NT2/D1 (cell line): ENCODE data around the gene RBP3.

Experiments used
- DNase-seq: peaks from one replicate; pipeline ENCODE4 v3.0.0-alpha.2; 2011; ENCODE audit warnings: low read depth, low spot score
- H3K27me3 ChIP-seq: 2 replicates; pipeline ENCODE4 v1.6.0; 2011; ENCODE audit warnings: mild to moderate bottlenecking; ENCODE audit not compliant: insufficient read length, insufficient read depth
- H3K36me3 ChIP-seq: 2 replicates; pipeline ENCODE4 v1.6.1; 2011; ENCODE audit warnings: mild to moderate bottlenecking, low read length, mixed read lengths; ENCODE audit not compliant: insufficient read depth, insufficient read length
- H3K4me1 ChIP-seq: 2 replicates; pipeline ENCODE4 v1.5.1; 2011; ENCODE audit not compliant: insufficient read depth, insufficient read length
- H3K4me3 ChIP-seq: 2 replicates; pipeline ENCODE4 v1.5.1; 2011; ENCODE audit warnings: low read depth; ENCODE audit not compliant: insufficient read length
- H3K9ac ChIP-seq: 2 replicates; pipeline ENCODE4 v1.6.0; 2011; ENCODE audit warnings: low read depth; ENCODE audit not compliant: insufficient read length
- H3K9me3 ChIP-seq: 2 replicates; pipeline ENCODE4 v1.5.1; 2011; ENCODE audit warnings: mild to moderate bottlenecking, low read length; ENCODE audit not compliant: insufficient read depth
- SUZ12 ChIP-seq: IDR thresholded peaks from 2 replicates; pipeline ENCODE4 v1.6.1; 2011; ENCODE audit not compliant: insufficient read length, insufficient read depth; ENCODE audit errors: extremely low read depth
- YY1 ChIP-seq: IDR thresholded peaks from 2 replicates; pipeline ENCODE4 v1.6.1; 2011; ENCODE audit not compliant: insufficient read length, insufficient read depth
- ZNF274 ChIP-seq: IDR thresholded peaks from 2 replicates; pipeline ENCODE4 v1.6.1; 2011; ENCODE audit warnings: mild to moderate bottlenecking, low read depth, low read length

Gene RBP3

DNA sequence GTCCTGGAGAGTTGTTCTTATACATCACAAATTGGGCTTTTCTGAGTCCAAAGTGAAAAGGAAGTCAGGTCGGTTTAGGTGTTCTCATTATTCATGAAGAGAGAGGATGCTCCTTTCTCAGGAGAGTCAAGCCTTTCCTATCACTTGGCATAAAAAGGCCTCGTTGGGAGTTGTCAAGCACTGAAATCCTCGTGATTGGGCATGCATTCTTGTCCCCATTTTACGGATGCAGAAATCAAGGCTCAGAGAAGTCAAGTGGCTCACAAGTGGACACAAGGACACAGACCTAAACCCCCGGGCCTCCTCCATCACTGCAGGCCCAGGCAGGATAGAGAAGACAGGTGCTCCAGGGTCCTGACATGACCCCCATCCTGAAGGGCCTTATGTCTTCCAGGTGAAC is 8.5 kb downstream of the RBP3 start:
- no peak overlapping the region for H3K4me3 ChIP-seq
- H3K4me1 ChIP-seq, result no peaks in the 10 kb centered on the region
- no peak overlapping the region for H3K9ac ChIP-seq
- no peak for DNase-seq
- no peak for TF ChIP-seq ZNF274
- TF ChIP-seq SUZ12, result no peak
- TF ChIP-seq YY1, result no peak
- H3K36me3 ChIP-seq, result no peaks in the 10 kb centered on the region
- H3K27me3 ChIP-seq, result no peaks in the 10 kb centered on the region
- no peaks in the 10 kb centered on the region for H3K9me3 ChIP-seq

DNA sequence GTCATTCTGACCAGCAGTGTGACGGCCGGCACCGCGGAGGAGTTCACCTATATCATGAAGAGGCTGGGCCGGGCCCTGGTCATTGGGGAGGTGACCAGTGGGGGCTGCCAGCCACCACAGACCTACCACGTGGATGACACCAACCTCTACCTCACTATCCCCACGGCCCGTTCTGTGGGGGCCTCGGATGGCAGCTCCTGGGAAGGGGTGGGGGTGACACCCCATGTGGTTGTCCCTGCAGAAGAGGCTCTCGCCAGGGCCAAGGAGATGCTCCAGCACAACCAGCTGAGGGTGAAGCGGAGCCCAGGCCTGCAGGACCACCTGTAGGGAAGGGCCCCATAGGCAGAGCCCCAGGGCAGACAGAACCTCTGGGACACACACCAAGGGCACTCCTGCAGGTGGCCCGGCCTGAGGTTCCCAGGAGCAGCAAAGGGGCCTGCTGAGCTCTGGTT is 9.0 kb downstream of the RBP3 start:
- TF ChIP-seq SUZ12, result no peak
- no peak for TF ChIP-seq ZNF274
- TF ChIP-seq YY1, result no peak
- no peak overlapping the region for H3K9ac ChIP-seq
- no peak overlapping the region for H3K4me3 ChIP-seq
- H3K9me3 ChIP-seq, result no peaks in the 10 kb centered on the region
- no peak for DNase-seq
- no peaks in the 10 kb centered on the region for H3K36me3 ChIP-seq
- H3K4me1 ChIP-seq, result no peaks in the 10 kb centered on the region
- no peaks in the 10 kb centered on the region for H3K27me3 ChIP-seq

DNA sequence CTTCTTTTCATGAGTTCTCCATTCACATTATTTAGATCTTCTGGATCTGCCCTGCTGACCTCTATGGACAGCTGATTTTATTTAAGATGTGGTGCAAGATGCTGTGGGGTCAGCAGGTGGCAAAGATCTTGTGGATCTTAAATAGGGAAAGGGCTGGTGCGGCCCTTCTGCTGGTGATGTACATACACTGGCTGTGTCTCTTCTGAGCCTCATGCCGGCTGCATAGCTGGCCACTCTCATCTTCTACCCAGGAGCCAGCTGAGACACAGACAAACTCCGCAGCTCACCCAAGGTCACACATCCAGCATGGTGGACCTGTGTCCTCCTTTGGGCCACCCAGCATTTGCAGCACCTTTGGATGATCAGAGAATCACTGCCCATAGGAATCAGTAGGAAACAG is 9.7 kb downstream of the RBP3 start:
- Histone ChIP-seq H3K36me3 (no peaks in the 10 kb centered on the region), H3K4me1 (no peaks in the 10 kb centered on the region), H3K9me3 (no peaks in the 10 kb centered on the region), H3K27me3 (no peaks in the 10 kb centered on the region), H3K9ac (no peak overlapping the region), H3K4me3 (no peak overlapping the region)
- DNase-seq, result no peak
- TF ChIP-seq YY1, result no peak
- no peak for TF ChIP-seq ZNF274
- TF ChIP-seq SUZ12, result no peak

- H3K36me3 ChIP-seq, result no peaks in the 10 kb centered on the region
- no peak for DNase-seq
- no peaks in the 10 kb centered on the region for H3K9me3 ChIP-seq
- H3K4me1 ChIP-seq, result no peaks in the 10 kb centered on the region
- TF ChIP-seq SUZ12, result no peak
- TF ChIP-seq ZNF274, result no peak
- no peak for TF ChIP-seq YY1
- no peak overlapping the region for H3K4me3 ChIP-seq
- no peaks in the 10 kb centered on the region for H3K27me3 ChIP-seq
- H3K9ac ChIP-seq, result no peak overlapping the region
These were observed 10.3 kb downstream of the RBP3 start for GRCh38 chr10:47358457-47358856.

DNA sequence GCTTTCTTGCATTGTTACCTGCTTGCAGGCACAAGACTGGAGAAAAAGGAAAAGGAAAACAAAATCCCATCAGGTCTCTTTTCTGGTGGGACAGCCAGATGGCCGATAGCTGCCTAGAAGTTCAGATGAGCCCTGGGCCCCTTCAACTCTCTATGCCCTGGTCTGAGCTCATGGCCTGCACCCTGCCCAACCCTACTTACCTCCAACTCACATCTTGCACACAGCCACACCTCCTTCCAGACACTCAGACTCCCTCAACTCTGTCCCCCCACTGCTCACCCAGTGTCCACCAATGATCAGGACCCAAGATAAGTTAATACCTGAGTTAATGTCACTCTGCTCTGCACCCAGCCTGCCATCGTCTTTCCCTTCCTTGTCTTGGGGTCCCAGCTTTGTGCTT is 10.9 kb downstream of the RBP3 start:
- Histone ChIP-seq H3K36me3 (no peaks in the 10 kb centered on the region), H3K9ac (no peak overlapping the region), H3K27me3 (no peaks in the 10 kb centered on the region), H3K9me3 (no peaks in the 10 kb centered on the region), H3K4me3 (no peak overlapping the region), H3K4me1 (no peaks in the 10 kb centered on the region)
- no peak for TF ChIP-seq YY1
- TF ChIP-seq SUZ12, result no peak
- no peak for TF ChIP-seq ZNF274
- no peak for DNase-seq

DNA sequence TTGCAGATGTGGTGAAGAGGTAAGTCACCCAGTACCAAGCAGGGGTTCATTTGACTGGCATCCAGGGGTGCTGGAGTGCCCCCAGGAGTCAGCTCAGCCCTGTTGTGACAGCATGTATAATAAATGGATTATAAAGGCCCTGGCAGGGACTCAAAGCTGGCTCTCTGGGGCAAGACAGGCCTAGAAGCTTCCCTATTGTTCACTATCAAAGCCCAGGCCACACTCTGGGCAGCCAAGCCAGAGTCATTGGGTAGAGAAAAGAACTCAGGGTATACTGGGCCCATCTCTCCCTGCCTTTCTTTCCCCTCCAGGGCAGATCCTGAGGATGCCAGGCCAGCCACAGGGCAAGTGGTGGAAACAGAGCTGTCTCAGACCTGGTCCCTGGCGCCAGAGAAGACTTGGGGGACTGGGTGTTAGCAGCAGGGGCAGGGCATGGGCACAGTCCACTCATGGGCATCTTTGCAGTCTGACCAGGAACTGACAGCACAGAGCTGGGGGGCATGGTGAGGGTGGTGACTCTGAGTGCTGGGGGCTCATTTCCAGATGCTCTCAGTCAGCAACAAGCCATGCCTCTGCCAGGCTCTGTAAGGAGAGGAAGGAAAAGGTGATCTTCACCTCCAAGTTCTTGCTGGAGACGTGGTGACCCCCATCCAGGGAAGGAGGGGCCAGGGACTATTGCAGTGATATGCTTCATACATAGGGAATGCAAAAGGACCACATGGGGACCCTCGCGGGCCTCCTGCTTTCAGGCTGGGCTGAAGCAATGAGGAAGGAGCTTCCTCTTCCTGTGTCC is 11.7 kb downstream of the RBP3 start:
- no peaks in the 10 kb centered on the region for H3K27me3 ChIP-seq
- DNase-seq, result no peak
- H3K9me3 ChIP-seq, result no peaks in the 10 kb centered on the region
- no peaks in the 10 kb centered on the region for H3K4me1 ChIP-seq
- no peaks in the 10 kb centered on the region for H3K36me3 ChIP-seq
- no peak overlapping the region for H3K9ac ChIP-seq
- TF ChIP-seq ZNF274, result no peak
- no peak for TF ChIP-seq YY1
- no peak for TF ChIP-seq SUZ12
- no peak overlapping the region for H3K4me3 ChIP-seq

GRCh38 chr10:47360419-47361040 is 12.4 kb downstream of the RBP3 start:
- H3K36me3 ChIP-seq, result no peaks in the 10 kb centered on the region
- TF ChIP-seq SUZ12 (no peak), ZNF274 (no peak), YY1 (no peak)
- H3K4me3 ChIP-seq, result no peak overlapping the region
- no peaks in the 10 kb centered on the region for H3K27me3 ChIP-seq
- no peak for DNase-seq
- no peaks in the 10 kb centered on the region for H3K4me1 ChIP-seq
- no peak overlapping the region for H3K9ac ChIP-seq
- H3K9me3 ChIP-seq, result no peaks in the 10 kb centered on the region
